SHP77 treated with DMSO at 0.1 percent for 48 hours (cell line): Measurements from ENCODE around the gene SMOC2.
"Not testable (repeated sequence)": the region's sequence is repeated elsewhere in the genome, so short reads cannot be mapped to it uniquely, and the experiment has no call there.

ENCODE experiments used
- DNase-seq: peaks from one replicate; lab custom pipeline; 2025; lab: John Stamatoyannopoulos, UW

SMOC2 gene

DNA sequence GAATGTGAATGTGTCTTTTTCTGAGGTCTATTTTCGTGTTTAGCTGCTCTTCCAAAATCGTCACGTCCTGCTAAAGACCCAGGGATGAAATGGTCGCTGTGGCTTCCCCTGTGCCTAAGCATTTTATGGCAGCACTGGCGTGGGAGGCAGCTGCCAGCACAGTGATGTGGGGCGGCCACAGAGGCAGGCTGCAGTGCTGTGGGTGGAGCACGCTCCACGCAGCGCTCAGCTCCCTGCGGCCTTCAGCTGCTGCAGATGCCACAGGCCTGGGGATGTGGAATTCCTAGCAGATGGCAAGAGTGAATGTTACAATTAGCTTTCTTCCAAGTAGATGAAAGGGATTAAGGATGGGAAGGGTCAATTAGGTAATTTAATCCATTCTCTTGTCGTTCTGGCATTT, 242.6 kb downstream of the SMOC2 start:
- no peak for DNase-seq

DNA sequence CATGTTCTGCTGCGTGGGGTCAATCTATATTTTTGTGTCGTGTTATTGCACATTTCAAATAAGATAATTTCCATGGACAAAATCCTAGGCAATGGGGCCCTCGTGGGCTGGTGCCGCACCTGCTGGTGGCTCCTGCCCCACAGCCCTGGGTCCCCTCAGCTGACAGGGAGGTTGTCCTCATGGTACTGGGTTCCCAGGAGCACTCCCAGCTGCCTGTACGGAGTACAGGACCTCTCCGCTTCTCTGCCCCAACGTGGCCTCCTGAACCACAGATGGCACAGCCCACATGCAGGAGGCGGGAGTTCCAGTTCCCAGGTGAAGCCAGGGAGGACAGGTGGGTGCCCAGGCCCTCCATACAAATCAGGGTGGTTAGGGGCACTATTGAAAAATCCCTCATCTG, 243.5 kb downstream of the SMOC2 start:
- DNase-seq = no peak

DNA sequence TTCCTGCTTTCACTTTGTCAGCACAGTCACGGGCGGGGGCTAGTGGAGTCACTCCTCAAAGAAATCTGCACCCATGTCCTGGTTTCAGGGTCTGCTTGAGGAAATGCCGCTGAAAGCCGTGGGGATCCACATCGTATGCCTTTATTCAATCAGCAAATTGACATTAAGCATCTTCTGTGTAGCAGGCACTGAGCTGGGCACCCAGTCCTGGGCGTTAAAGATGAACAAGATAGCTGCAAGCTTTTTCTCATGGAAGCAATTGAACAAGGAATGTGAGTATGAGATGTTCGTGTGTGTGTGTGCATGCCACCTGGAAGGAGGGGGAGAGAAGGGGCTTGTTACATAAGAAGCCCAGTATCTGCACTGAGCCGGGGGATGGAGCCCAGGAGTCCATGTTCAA, 243.9 kb downstream of the SMOC2 start:
- DNase-seq = no peak

DNA sequence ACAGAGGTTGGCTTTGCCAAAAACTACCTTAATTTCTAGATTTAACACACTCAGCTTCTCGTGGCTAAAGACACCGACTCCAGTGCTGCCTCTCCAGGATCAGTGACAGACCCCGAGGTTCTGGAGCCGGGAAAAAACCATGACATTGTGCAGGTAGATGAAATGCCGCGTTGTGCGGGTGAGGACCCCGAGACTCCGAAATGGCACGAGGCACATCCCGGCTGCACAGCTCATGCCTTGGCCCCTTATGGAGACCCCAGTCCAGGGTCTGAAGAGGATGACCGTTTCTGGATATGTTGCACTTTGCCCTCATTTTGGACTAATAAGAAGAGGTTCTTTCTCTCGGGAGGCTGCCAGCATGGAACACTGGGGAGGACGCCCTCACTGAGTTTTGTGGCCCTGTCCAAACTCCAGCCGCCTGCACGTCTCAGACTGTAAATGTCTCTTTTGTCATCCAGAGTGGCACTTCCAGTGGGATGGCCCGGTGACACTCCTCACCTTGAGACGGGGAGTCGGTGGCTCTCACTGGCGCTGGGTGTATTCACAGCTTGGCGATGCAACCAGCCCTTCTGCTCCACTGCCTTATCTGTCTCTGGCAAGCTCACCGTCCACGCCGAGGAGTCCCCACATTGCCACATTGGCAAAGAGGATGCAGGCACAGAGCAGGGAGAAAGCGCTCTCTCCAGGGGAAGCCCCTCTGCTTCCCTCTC, 245.2 kb downstream of the SMOC2 start:
- DNase-seq = no peak

- DNase-seq = no peak
Observed at GRCh38 chr6:168686831-168687730, 246.1 kb downstream of the SMOC2 start.

DNA sequence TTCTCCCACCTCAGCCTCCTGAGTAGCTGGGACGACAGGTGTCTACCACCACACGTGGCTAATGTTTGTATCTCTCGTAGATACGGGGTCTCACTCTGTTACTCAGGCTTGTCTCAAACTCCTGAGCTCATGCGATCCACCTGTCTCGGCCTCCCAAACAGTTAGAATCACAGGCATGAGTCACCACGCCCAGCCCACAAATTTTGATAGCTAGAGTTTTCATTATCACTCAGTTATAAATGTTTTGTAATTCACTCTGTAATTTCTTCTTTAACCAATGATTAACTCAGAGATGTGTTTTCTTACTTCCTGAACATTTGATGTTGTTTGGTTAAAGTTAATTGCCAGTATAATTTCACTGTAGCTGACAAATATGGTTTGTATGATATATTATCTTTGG, 249.3 kb downstream of the SMOC2 start:
- no peak for DNase-seq

- no peak for DNase-seq
Observed at GRCh38 chr6:168691774-168692173, 250.8 kb downstream of the SMOC2 start.

- no peak for DNase-seq
Observed at GRCh38 chr6:168692193-168692914, 251.4 kb downstream of the SMOC2 start.

DNA sequence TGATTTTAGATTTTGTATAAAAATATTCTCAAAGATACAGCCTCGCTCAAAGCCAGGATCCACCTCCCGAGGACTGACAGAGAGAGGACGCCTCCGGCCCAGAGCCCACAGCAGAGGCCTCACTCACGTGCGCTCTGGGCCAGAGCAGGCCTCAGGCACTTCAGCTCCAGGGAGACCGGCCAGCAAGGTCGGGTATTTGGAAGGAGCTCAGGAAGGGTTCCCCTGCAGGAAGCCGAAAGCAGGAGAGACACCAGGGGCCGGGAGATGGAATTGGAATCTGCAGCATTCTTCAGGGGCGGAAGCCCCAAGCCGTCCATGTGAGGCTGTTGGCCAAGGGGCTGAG, 251.9 kb downstream of the SMOC2 start:
- DNase-seq = not testable (repeated sequence)

GRCh38 chr6:168694797-168695196, 253.8 kb downstream of the SMOC2 start:
- DNase-seq = not testable (repeated sequence)

GRCh38 chr6:168695701-168696100, 254.7 kb downstream of the SMOC2 start:
- no peak for DNase-seq

DNA sequence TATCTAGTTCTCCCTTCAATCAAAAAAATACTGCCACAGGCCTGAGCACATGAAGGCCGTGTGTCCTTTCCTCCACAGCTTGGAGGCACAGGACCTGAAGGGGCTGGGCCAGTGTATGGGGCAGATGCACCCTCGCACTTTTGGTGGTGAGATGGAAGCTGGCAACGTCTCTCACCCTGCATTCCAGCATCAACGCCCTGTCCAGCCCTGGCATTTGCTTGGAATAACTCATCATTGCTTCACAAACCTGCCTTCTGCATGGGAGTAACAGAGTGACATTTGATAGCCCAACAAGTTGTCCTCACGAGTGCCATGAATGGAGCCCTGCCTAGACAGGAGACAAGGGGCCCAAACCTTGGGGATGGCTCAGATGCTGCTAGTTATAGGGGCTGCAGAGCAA, 257.9 kb downstream of the SMOC2 start:
- DNase-seq = no peak

DNA sequence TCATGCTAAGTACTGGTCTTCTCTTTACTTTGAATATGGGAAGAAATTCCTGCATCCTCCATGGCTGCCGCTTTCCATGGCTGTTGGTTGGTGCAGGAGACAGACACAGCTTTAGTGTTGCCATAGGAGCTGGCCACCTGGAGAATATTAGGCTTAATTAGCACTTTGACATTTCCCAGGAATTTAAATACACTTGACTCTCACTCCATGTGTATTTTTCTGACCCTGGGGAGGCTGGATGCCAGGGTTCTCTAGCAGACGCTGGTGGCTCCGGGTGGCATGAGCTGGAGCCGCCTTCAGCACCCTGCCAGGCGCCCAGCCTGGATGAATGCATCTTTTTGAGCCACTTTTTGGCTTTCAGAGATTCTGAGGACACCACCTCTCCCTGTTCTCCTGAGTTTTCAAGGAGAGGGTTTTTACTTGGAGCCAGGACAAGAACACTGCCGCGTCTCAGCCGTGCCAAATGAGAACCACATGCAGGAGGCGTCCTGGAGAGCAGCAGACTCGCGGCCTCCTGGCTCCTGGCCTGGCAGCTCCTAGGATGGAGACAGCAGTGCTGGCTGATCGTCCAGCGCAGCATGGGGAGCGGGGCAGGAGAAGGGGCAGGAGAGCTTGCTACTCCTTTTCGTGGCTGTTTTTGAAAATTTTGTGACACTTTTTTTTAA, 258.8 kb downstream of the SMOC2 start:
- no peak for DNase-seq

DNA sequence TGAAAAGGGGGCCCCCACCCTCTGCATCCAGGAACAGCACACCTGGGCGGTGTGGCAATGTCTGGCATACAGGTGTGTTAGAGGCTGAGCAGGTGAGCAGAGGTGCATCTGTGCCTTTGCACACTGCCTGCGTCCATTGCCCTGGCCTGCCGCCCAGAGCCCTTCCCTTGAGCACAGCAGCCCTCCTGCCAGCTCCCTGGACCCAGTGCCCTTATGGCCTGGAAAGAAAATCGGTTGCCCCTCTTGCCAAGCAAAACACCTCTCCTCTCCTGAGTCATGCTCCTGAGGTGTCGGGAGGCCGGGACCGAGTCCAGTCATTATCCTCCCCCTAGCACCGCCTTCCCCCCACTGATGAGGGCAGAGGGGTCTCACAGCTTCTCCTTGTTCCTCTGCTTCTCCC, 259.9 kb downstream of the SMOC2 start:
- no peak for DNase-seq

DNA sequence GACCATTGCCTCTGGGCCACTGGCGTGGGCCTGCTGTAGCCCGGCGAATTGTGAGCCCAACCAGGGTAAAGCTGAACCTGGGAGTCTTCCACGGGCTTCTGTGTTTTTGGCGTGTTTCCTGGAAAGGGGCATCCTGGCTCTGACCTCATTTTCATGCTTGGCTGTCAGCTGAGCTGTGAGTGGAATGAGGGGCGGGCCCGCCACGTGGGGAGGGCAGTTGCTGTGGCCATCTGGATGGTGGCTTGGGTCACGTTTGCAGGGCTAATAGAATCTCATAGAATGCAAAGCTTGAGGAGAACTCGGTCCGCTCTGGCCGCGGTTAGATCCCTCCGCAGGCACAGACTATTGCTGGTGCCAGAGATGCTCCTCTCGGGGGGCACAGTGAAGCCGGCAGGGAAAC, 263.0 kb downstream of the SMOC2 start:
- no peak for DNase-seq

DNA sequence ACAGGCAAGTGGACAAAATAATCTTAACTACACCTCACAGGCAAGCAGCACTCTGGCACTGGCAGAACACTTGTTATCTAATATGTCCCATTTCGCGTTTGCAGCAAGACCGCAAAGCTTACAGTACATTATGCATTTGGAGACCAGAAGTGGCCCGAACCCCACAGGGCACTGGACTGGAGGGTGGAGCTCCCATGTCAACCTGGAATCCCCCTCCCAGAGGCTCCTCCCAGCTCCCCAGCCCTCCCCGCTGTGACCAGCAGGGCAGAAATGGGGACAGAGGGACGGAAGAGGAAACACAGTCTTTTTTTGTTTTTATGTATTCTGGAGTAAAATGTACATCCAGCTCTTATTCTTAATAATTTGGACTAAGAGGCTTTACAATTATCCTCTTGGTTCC, 263.7 kb downstream of the SMOC2 start:
- DNase-seq = no peak

DNA sequence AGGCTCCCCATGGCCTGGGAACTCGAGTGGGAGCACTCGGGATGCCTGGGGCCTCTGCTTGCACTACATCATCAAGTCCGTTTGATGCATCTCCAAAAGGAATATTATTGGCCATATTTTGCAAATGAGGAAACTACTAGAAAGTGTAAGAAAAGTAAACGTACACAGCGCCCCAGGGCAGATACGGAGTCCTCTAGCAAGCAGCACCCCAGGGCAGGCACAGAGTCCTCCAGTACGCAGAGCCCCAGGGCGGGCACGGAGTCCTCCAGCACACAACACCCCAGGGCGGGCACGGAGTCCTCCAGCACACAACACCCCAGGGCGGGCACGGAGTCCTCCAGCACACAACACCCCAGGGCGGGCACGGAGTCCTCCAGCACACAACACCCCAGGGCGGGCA, 264.3 kb downstream of the SMOC2 start:
- not testable (repeated sequence) for DNase-seq

- no peak for DNase-seq
Observed at GRCh38 chr6:168706471-168707177, 265.6 kb downstream of the SMOC2 start.

- DNase-seq = no peak
Observed at GRCh38 chr6:168708526-168708925, 267.5 kb downstream of the SMOC2 start.

DNA sequence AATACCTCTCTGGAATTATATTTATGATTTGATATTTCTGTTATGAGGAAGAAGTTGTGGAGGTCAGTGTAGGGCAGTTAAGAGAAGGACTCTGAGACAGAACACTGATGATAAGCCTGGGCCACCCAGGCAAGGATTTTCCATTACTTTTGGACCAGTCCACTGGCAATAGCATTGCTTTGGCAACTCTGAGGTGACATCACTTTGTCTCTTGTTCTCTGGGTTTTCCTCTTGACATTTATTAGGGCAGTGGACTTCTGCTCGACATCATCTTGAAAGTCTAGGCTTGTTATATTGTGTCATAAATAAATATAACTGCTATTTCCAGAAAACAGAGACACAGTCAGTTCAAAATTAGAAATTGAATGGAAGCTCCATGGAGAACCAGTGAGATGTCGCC, 268.0 kb downstream of the SMOC2 start:
- DNase-seq = no peak

- DNase-seq = no peak
Observed at GRCh38 chr6:168709390-168709789, 268.4 kb downstream of the SMOC2 start.

- DNase-seq = no peak
Observed at GRCh38 chr6:168709991-168710390, 269.0 kb downstream of the SMOC2 start.
